DND-41 (cell line): ENCODE results near the gene TBC1D5.
"Not testable (repeated sequence)": the region's sequence is repeated elsewhere in the genome, so short reads cannot be mapped to it uniquely, and the experiment has no call there.

Source experiments
- ATAC-seq: fragments of 200-7000 bp; cut with Tn5 transposase; 3 replicates; pipeline ENCODE4 v1.9.1; 2021; ENCODE audit warnings: low read depth; ENCODE audit not compliant: insufficient read depth
- DNase-seq: peaks from one replicate; pipeline ENCODE4 v3.0.0-alpha.2; 2020
- H2AFZ ChIP-seq: 2 replicates; pipeline ENCODE4 v1.6.0; 2012; ENCODE audit warnings: low read depth, low read length
- H3K27ac ChIP-seq: 2 replicates; pipeline ENCODE4 v1.5.1; 2012; ENCODE audit warnings: low read length, inconsistent platforms
- H3K27me3 ChIP-seq: fragments of 200-600 bp; sonication (generic); 2 replicates; pipeline ENCODE4 v1.6.0; 2012; ENCODE audit warnings: low read length, mild to moderate bottlenecking, inconsistent platforms; ENCODE audit not compliant: insufficient read depth, poor library complexity
- H3K36me3 ChIP-seq: 2 replicates; pipeline ENCODE4 v1.5.1; 2012; ENCODE audit warnings: low read length, inconsistent platforms; ENCODE audit not compliant: insufficient read depth
- H3K4me1 ChIP-seq: 2 replicates; pipeline ENCODE4 v1.5.1; 2012; ENCODE audit warnings: mild to moderate bottlenecking, low read length; ENCODE audit not compliant: insufficient read depth
- H3K4me2 ChIP-seq: 2 replicates; pipeline ENCODE4 v1.6.0; 2012; ENCODE audit warnings: mild to moderate bottlenecking, moderate library complexity, low read length, inconsistent platforms; ENCODE audit not compliant: insufficient read depth
- H3K4me3 ChIP-seq, 2 experiments: fragments of 200-600 bp in 1 of 2; shearing (Covaris generic) in 1 of 2; 2 replicates each; pipeline ENCODE4 v1.5.1; 2012 to 2016; ENCODE audit warnings: inconsistent platforms in 2 of 2, low read length in 2 of 2, mild to moderate bottlenecking in 2 of 2, low read depth in 1 of 2, moderate library complexity in 1 of 2
- H3K79me2 ChIP-seq: 2 replicates; pipeline ENCODE4 v1.6.0; 2012; ENCODE audit warnings: low read length, inconsistent platforms; ENCODE audit not compliant: insufficient read depth
- H3K9ac ChIP-seq: 2 replicates; pipeline ENCODE4 v1.6.0; 2012; ENCODE audit warnings: low read depth, mild to moderate bottlenecking, inconsistent platforms, low read length, moderate library complexity
- H3K9me3 ChIP-seq: 2 replicates; pipeline ENCODE4 v1.5.1; 2012; ENCODE audit warnings: low read length, moderate library complexity, mild to moderate bottlenecking, inconsistent platforms; ENCODE audit not compliant: insufficient read depth, severe bottlenecking
- H4K20me1 ChIP-seq: 2 replicates; pipeline ENCODE4 v1.6.0; 2012; ENCODE audit warnings: low read length; ENCODE audit not compliant: insufficient read depth
- EZH2 ChIP-seq: IDR thresholded peaks from 3 replicates; pipeline ENCODE4 v1.6.1; 2012; ENCODE audit warnings: borderline replicate concordance, low read depth, mild to moderate bottlenecking, moderate library complexity, low read length, inconsistent platforms; ENCODE audit not compliant: severe bottlenecking
- TF ChIP-seq, protein P1 (sequence below): IDR thresholded peaks from 2 replicates; pipeline ENCODE4 v1.5.1; 2012; ENCODE audit warnings: borderline replicate concordance, low read length, moderate library complexity, mild to moderate bottlenecking; ENCODE audit not compliant: poor library complexity, severe bottlenecking; ENCODE audit errors: extremely low read depth

TBC1D5 gene, protein sequence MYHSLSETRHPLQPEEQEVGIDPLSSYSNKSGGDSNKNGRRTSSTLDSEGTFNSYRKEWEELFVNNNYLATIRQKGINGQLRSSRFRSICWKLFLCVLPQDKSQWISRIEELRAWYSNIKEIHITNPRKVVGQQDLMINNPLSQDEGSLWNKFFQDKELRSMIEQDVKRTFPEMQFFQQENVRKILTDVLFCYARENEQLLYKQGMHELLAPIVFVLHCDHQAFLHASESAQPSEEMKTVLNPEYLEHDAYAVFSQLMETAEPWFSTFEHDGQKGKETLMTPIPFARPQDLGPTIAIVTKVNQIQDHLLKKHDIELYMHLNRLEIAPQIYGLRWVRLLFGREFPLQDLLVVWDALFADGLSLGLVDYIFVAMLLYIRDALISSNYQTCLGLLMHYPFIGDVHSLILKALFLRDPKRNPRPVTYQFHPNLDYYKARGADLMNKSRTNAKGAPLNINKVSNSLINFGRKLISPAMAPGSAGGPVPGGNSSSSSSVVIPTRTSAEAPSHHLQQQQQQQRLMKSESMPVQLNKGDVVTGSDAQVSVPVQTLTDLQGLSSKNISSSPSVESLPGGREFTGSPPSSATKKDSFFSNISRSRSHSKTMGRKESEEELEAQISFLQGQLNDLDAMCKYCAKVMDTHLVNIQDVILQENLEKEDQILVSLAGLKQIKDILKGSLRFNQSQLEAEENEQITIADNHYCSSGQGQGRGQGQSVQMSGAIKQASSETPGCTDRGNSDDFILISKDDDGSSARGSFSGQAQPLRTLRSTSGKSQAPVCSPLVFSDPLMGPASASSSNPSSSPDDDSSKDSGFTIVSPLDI

DNA sequence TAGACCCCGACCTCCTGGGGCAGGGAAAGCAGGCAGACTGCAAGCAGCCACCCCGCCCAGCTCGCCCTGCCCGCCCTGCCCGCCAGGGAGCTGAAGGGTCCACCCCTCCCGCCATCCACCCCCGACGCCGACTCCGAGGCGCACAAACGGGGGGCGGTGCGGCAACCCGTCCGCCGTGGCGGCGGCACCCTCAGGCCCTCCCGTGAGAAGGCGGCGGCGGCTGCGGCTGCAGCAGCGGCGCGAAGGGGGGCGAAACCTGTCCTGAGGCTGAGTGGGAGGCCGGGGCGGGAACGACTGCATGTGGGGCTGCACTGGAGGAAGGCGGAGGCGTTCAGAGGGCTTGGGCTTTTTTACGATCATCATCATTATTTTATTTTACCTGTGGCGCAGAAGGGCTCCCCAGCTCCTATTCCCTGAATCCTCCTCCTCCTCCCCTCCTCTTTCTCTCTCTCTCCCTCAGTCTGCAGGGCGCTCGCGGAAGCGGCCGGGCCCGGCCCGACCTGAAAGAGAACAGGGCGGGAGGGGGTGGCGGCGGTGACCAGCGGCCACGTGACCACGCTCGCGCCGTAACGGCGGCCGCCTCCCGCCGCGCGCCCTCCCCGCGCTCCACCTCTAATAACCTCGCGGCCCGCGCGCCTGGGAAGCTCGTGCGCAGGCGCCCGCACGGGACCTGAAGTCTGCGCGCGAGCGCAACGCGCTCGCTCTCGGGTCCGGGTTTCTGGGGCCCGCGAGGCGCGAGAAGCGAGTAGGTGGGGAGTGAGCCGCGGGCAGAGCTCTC lies at the start of gene TBC1D5:
TBC1D5 (minus strand) TSS at position 530 of the 778 bp plus-strand sequence. CDS start 234,061 bp downstream, outside the sequence.
- H3K79me2 ChIP-seq = peaks cover 59% of the 10 kb centered on the region
- peak within 1 kb of the TSS; percentile 47 to 59 for H3K4me3 ChIP-seq
- no peaks in the 10 kb centered on the region for H3K27me3 ChIP-seq
- TF ChIP-seq EZH2 = no peak
- TF ChIP-seq, protein P1, sequence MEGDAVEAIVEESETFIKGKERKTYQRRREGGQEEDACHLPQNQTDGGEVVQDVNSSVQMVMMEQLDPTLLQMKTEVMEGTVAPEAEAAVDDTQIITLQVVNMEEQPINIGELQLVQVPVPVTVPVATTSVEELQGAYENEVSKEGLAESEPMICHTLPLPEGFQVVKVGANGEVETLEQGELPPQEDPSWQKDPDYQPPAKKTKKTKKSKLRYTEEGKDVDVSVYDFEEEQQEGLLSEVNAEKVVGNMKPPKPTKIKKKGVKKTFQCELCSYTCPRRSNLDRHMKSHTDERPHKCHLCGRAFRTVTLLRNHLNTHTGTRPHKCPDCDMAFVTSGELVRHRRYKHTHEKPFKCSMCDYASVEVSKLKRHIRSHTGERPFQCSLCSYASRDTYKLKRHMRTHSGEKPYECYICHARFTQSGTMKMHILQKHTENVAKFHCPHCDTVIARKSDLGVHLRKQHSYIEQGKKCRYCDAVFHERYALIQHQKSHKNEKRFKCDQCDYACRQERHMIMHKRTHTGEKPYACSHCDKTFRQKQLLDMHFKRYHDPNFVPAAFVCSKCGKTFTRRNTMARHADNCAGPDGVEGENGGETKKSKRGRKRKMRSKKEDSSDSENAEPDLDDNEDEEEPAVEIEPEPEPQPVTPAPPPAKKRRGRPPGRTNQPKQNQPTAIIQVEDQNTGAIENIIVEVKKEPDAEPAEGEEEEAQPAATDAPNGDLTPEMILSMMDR = peak; percentile 2
- H3K27ac ChIP-seq = peak within 1 kb of the TSS; percentile 86
- DNase-seq (peak; percentile 97), ATAC-seq (peak; percentile 91)
- H3K4me2 ChIP-seq = peak within 1 kb of the TSS; percentile 85
- no peaks in the 10 kb centered on the region for H4K20me1 ChIP-seq
- peaks cover 50% of the 10 kb centered on the region for H3K4me1 ChIP-seq
- peaks cover 10% of the 10 kb centered on the region for H3K36me3 ChIP-seq
- H3K9me3 ChIP-seq = no peaks in the 10 kb centered on the region
- peak within 1 kb of the TSS; percentile 90 for H2AFZ ChIP-seq
- peak within 1 kb of the TSS; percentile 99 for H3K9ac ChIP-seq

DNA sequence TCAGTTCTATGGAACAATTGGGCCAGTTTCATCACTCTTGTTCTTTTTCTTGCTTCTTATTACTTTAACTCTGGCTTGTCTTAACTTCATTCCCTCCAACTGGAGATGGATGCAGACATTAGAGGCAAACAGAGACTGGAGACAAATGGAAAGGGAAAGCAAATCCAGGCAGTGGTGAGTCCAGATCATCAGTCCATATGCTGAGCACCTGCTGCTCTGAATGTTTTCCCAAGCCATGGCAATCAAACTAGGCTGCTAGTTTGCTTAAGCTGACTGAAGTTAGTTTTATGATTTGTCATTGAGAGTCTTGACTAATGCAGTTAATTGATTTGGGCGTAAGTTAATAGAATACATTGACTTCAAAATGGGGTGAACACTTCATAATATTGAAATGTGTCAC lies 41.0 kb upstream of the TBC1D5 start:
- H3K4me2 ChIP-seq = no peak overlapping the region
- TF ChIP-seq, protein P1 = no peak
- no peak for TF ChIP-seq EZH2

DNA sequence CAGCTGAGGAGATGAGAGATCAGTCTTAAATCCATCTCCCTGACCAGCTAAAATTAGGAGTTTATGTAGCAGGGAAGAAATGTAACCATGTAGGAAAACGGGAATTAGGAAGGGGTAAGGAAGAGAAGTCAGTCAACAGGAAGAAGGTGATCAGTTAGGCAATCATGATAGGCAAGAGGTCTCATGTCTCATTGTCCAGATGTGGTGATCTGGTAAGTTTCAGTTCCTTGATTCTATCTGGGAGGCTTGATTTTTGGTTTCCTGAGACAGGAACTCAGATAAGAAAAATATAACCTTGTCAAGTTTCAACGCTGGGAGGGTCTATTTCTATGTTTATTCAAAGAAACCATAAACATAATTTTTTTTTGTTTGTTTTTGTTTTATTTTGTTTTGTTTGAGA lies 40.3 kb upstream of the TBC1D5 start:
- DNase-seq (no peak), ATAC-seq (no peak)
- H3K4me3 ChIP-seq = no peak overlapping the region
- H3K9me3 ChIP-seq = peaks cover 3% of the 10 kb centered on the region
- H4K20me1 ChIP-seq = no peaks in the 10 kb centered on the region
- H3K4me2 ChIP-seq = no peak overlapping the region
- peaks cover 24% of the 10 kb centered on the region for H3K36me3 ChIP-seq
- no peak overlapping the region for H2AFZ ChIP-seq
- peaks cover 22% of the 10 kb centered on the region for H3K4me1 ChIP-seq
- H3K9ac ChIP-seq = no peak overlapping the region
- H3K79me2 ChIP-seq = no peaks in the 10 kb centered on the region
- H3K27me3 ChIP-seq = no peaks in the 10 kb centered on the region
- no peak overlapping the region for H3K27ac ChIP-seq
- TF ChIP-seq EZH2 = no peak
- TF ChIP-seq, protein P1 = no peak

More for the DNA sequence above, 41.0 kb upstream of the TBC1D5 start:
- Histone ChIP-seq H3K27ac (no peak overlapping the region), H3K9ac (no peak overlapping the region), H3K9me3 (peaks cover 3% of the 10 kb centered on the region), H3K4me1 (peaks cover 16% of the 10 kb centered on the region), H3K4me3 (no peak overlapping the region), H3K79me2 (no peaks in the 10 kb centered on the region), H3K27me3 (no peaks in the 10 kb centered on the region), H2AFZ (no peak overlapping the region), H4K20me1 (no peaks in the 10 kb centered on the region), H3K36me3 (peaks cover 24% of the 10 kb centered on the region)
- no peak for ATAC-seq
- no peak for DNase-seq

DNA sequence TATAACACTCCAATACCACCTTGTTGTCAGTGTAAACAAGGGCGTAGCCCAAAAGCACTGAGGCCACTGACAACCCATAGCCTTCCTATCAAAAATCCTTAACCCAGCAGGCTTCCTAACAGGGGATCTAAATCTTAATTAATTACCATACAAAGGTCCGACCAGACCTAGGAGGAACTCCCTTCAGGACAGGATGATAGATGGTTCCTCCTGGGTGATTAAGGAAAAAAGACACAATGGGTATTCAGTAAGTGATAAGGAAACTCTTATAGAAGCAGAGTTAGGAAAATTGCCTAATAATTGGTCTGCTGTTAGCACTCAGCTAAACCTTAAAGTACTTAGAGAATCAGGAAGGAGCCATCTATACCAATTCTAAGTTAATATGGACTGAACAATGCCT lies 37.9 kb upstream of the TBC1D5 start:
- not testable (repeated sequence) for H2AFZ ChIP-seq, H3K79me2 ChIP-seq
- H3K4me1 ChIP-seq = peaks cover 36% of the 10 kb centered on the region

More for the DNA sequence above, 37.9 kb upstream of the TBC1D5 start:
- H3K9me3 ChIP-seq, H3K4me3 ChIP-seq, H4K20me1 ChIP-seq, H3K9ac ChIP-seq, H3K27ac ChIP-seq, ATAC-seq, H3K4me2 ChIP-seq, DNase-seq, H3K27me3 ChIP-seq: not testable (repeated sequence)
- peaks cover 31% of the 10 kb centered on the region for H3K36me3 ChIP-seq
